K562 (cell line): ENCODE data around the gene FAM222A. TPM values are rescaled to one million over a fixed set of nuclear protein-coding genes. Genes with fewer than 3 reads are reported as not detected.

ENCODE experiments used
- CEBPB ChIP-seq: fragments of 450-650 bp; IDR thresholded peaks from 2 replicates; pipeline ENCODE4 v1.6.1; 2016; ENCODE audit warnings: missing genetic modification characterization, missing compliant biosample characterization
- HDAC3 ChIP-seq: fragments of 450-650 bp; IDR thresholded peaks from 2 replicates; pipeline ENCODE4 v1.6.1; 2018; ENCODE audit warnings: borderline replicate concordance, mild to moderate bottlenecking, moderate library complexity; ENCODE audit not compliant: partially characterized antibody
- HDAC8 ChIP-seq: fragments of 450-650 bp; IDR thresholded peaks from 2 replicates; pipeline ENCODE4 v1.6.1; 2016; ENCODE audit warnings: mild to moderate bottlenecking, missing genetic modification characterization, moderate library complexity, missing compliant biosample characterization
- KLF16 ChIP-seq: IDR thresholded peaks from 2 replicates; pipeline ENCODE4 v1.6.1; 2016; ENCODE audit warnings: antibody characterized with exemption
- RBM25 ChIP-seq: fragments of 200-400 bp; formaldehyde crosslinking; IDR thresholded peaks from 2 replicates; pipeline ENCODE4 v1.6.1; 2018; ENCODE audit warnings: low read length, low read depth, moderate library complexity; ENCODE audit not compliant: severe bottlenecking
- RCOR1 ChIP-seq, 2 experiments: IDR thresholded peaks; 2 replicates each; pipeline ENCODE4 v1.6.1; 2012; ENCODE audit warnings: low read depth in 2 of 2, low read length in 2 of 2, borderline replicate concordance in 1 of 2, improper control_type of control experiment in 1 of 2
- SMARCA5 ChIP-seq: fragments of 450-650 bp; IDR thresholded peaks from 2 replicates; pipeline ENCODE4 v1.6.1; 2016
- SRF ChIP-seq, 2 experiments: fragments of 250-450, 450-650 bp in 1 of 2; sonication (Bioruptor Pico) in 1 of 2; sonication (generic) in 1 of 2; formaldehyde crosslinking; IDR thresholded peaks; 2 replicates each; pipeline versions ENCODE4 v1.5.0 to v1.5.1; 2020 to 2022; ENCODE audit warnings: mild to moderate bottlenecking in 1 of 2, missing genetic modification reagents in 1 of 2
- SRSF9 ChIP-seq: fragments of 200-400 bp; formaldehyde crosslinking; IDR thresholded peaks from 2 replicates; pipeline ENCODE4 v1.6.1; 2017; ENCODE audit warnings: low read depth, low read length, borderline replicate concordance
- TARDBP ChIP-seq: fragments of 450-650 bp; IDR thresholded peaks from 2 replicates; pipeline ENCODE4 v1.6.1; 2016
- ZBTB7A ChIP-seq: IDR thresholded peaks from 2 replicates; pipeline ENCODE4 v1.6.1; 2011; ENCODE audit warnings: low read depth, mild to moderate bottlenecking, low read length, moderate library complexity, borderline replicate concordance; ENCODE audit not compliant: control insufficient read depth
- ZFX ChIP-seq: sonication (generic); formaldehyde crosslinking; IDR thresholded peaks from 2 replicates; pipeline ENCODE4 v1.8.0; 2022; ENCODE audit warnings: mild to moderate bottlenecking, missing genetic modification reagents, moderate library complexity
- ZNF436 ChIP-seq: fragments of 250-450, 450-650 bp; sonication (Bioruptor Pico); formaldehyde crosslinking; IDR thresholded peaks from 2 replicates; pipeline ENCODE4 v1.7.0; 2020; ENCODE audit warnings: mild to moderate bottlenecking
- polyA plus RNA-seq, 8 experiments: library from polyadenylated mRNA; depleted of rRNA in 4 of 8; stranded (reverse) in 5 of 8; unstranded in 3 of 8; fragments of >200 nt; fragmentation: Nextera tagmentation in 2 of 8; fragmentation: Illumina TruSeq in 1 of 8; extraction: Ambion mirVana in 2 of 8; extraction: Trizol in 1 of 8; gene quantifications; 2 replicates each; pipeline versions ENCODE4 v1.2.1 to v1.2.3, GENCODE V29; 2011 to 2014; ENCODE audit warnings: inconsistent platforms in 1 of 8, missing spikeins in 1 of 8
- total RNA-seq, 7 experiments: library from RNA; depleted of rRNA in 6 of 7; stranded (reverse); fragments of >200 nt in 6 of 7; fragmentation: Illumina TruSeq in 2 of 7; extraction: Trizol in 2 of 7; gene quantifications; 2 replicates each; pipeline versions ENCODE4 v1.2.1 to v1.2.3, GENCODE V29; 2011 to 2021; ENCODE audit warnings: low replicate concordance in 1 of 7
- TF ChIP-seq, protein P1 (sequence below): fragments of 200-800 bp; sonication (Bioruptor generic); IDR thresholded peaks from 2 replicates; pipeline ENCODE4 v1.6.1; 2017; ENCODE audit warnings: missing genetic modification characterization, missing compliant biosample characterization
- TF ChIP-seq, protein P2 (sequence below), 3 experiments: IDR thresholded peaks in 2 of 3; conservative IDR thresholded peaks in 1 of 3; 2 replicates each; pipeline ENCODE4 v1.5.1; 2011 to 2012; ENCODE audit warnings: low read length in 3 of 3, mild to moderate bottlenecking in 3 of 3, control low read depth in 2 of 3, improper control_type of control experiment in 1 of 3, inconsistent platforms in 1 of 3, low read depth in 1 of 3, mixed read lengths in 1 of 3, moderate library complexity in 1 of 3; ENCODE audit not compliant: insufficient read depth in 2 of 3
- TF ChIP-seq, protein P3 (sequence below): fragments of 250-450 bp; sonication (Bioruptor Pico); IDR thresholded peaks from 2 replicates; pipeline ENCODE4 v1.5.0; 2021
- TF ChIP-seq, protein P4 (sequence below): fragments of 250-450 bp; sonication (Bioruptor Pico); IDR thresholded peaks from 2 replicates; pipeline ENCODE4 v1.5.0; 2021; ENCODE audit warnings: mild to moderate bottlenecking, borderline replicate concordance

FAM222A gene
- total and polyA plus RNA-seq, 9 of the 15 experiments (the other 6 are each of a cell fraction or from before 2014, with no cell fraction given) = 0.03 to 0.36 (median 0.12) TPM; not detected in 1

DNA sequence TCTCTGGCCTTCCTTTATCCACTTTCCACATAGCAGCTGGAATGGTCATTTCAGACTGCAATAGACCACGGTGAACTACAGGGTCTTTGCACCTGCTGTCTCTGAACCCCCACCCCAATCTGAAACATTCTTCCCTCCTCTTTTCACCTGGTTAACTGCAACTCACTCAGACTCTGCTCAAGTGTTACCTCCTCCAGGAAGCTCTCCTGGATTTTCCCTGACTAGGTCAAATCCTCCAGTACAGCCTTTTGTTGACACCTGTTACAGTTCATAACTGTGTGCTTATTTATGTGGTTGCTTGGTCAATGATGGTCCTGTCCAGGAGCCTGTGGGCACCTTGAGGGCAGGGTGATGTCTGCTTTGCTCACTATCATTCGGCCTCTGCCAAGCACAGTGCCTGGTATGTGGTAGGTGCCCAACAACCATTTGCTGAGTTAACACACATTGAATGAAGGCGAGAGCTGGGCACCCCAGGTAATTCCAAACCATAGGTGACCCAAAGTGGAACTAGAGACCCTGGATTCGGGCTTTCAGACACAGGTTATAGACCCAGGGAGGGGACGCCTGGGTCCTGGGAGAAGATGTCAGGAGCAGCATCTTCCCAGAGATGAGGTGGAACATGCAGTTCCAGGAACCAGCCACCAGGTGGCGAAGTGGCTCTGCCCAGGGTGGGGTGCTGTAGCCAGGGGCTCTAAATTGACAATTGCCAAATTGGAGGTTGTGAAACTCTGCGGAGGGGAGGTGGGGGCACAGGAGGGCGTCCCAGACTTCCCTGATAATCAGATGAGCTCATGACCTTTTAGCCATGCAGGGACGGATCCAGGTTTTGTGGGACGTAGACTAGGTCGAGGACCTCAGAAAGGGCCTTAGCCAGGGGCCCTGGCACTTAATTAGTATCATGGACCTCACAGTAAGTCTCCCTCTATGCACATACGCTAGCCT, 91.5 kb downstream of the FAM222A start (continued):
- no peak for TF ChIP-seq SRSF9
- TF ChIP-seq KLF16 = peak; percentile 30; the same call in 1 of the 2 replicates
- peak; percentile 30; the same call in 1 of the 2 replicates for TF ChIP-seq ZBTB7A
- TF ChIP-seq RBM25 = peak; percentile 35
- TF ChIP-seq SRF (CRISPR knock-in tag; IDR thresholded peaks at IDR 0.05) = peak in 1 of 2 experiments; percentile 41; a peak in 1 of 4 replicates
- TF ChIP-seq, protein P1, sequence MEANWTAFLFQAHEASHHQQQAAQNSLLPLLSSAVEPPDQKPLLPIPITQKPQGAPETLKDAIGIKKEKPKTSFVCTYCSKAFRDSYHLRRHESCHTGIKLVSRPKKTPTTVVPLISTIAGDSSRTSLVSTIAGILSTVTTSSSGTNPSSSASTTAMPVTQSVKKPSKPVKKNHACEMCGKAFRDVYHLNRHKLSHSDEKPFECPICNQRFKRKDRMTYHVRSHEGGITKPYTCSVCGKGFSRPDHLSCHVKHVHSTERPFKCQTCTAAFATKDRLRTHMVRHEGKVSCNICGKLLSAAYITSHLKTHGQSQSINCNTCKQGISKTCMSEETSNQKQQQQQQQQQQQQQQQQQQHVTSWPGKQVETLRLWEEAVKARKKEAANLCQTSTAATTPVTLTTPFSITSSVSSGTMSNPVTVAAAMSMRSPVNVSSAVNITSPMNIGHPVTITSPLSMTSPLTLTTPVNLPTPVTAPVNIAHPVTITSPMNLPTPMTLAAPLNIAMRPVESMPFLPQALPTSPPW = peak; percentile 32; the same call in 1 of the 2 replicates
- TF ChIP-seq, protein P2, sequence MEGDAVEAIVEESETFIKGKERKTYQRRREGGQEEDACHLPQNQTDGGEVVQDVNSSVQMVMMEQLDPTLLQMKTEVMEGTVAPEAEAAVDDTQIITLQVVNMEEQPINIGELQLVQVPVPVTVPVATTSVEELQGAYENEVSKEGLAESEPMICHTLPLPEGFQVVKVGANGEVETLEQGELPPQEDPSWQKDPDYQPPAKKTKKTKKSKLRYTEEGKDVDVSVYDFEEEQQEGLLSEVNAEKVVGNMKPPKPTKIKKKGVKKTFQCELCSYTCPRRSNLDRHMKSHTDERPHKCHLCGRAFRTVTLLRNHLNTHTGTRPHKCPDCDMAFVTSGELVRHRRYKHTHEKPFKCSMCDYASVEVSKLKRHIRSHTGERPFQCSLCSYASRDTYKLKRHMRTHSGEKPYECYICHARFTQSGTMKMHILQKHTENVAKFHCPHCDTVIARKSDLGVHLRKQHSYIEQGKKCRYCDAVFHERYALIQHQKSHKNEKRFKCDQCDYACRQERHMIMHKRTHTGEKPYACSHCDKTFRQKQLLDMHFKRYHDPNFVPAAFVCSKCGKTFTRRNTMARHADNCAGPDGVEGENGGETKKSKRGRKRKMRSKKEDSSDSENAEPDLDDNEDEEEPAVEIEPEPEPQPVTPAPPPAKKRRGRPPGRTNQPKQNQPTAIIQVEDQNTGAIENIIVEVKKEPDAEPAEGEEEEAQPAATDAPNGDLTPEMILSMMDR (IDR thresholded peaks at IDR 0.05 in 2 of 3, conservative IDR thresholded peaks at IDR 0.05 in 1 of 3; ENCODE audit: insufficient read depth in 2 of 3, low read depth in 1 of 3, low read length in 3 of 3) = peak; percentile 90 to 96 (median 90)
- no peak for TF ChIP-seq TARDBP
- TF ChIP-seq ZNF436 = peak; percentile 62; the same call in 1 of the 2 replicates
- TF ChIP-seq, protein P3, sequence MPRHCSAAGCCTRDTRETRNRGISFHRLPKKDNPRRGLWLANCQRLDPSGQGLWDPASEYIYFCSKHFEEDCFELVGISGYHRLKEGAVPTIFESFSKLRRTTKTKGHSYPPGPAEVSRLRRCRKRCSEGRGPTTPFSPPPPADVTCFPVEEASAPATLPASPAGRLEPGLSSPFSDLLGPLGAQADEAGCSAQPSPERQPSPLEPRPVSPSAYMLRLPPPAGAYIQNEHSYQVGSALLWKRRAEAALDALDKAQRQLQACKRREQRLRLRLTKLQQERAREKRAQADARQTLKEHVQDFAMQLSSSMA (CRISPR knock-in tag) = no peak
- peak; percentile 41; the same call in 1 of the 2 replicates for TF ChIP-seq SMARCA5
- TF ChIP-seq, protein P4, sequence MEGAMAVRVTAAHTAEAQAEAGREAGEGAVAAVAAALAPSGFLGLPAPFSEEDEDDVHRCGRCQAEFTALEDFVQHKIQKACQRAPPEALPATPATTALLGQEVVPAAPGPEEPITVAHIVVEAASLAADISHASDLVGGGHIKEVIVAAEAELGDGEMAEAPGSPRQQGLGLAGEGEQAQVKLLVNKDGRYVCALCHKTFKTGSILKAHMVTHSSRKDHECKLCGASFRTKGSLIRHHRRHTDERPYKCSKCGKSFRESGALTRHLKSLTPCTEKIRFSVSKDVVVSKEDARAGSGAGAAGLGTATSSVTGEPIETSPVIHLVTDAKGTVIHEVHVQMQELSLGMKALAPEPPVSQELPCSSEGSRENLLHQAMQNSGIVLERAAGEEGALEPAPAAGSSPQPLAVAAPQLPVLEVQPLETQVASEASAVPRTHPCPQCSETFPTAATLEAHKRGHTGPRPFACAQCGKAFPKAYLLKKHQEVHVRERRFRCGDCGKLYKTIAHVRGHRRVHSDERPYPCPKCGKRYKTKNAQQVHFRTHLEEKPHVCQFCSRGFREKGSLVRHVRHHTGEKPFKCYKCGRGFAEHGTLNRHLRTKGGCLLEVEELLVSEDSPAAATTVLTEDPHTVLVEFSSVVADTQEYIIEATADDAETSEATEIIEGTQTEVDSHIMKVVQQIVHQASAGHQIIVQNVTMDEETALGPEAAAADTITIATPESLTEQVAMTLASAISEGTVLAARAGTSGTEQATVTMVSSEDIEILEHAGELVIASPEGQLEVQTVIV (CRISPR knock-in tag) = no peak
- peak in 1 of 2 experiments; percentile 68; a peak in 2 of 4 replicates for TF ChIP-seq RCOR1 (IDR thresholded peaks at IDR 0.05; ENCODE audit: borderline replicate concordance in 1 of 2, low read depth in 2 of 2, low read length in 2 of 2)
- peak; percentile 73 for TF ChIP-seq CEBPB (tag)
- no peak for TF ChIP-seq HDAC8 (tag)
- no peak for TF ChIP-seq ZFX
- no peak for TF ChIP-seq HDAC3
